HL-60 (cell line): ENCODE data around the gene ZBTB40.

ENCODE experiments used
- DNase-seq, 2 experiments: peaks; one replicate each; pipeline ENCODE4 v3.0.0-alpha.2; 2010 to 2020; ENCODE audit warnings: low read depth in 1 of 2, low spot score in 1 of 2
- H3K27ac ChIP-seq: fragments of 250-450 bp; sonication (Bioruptor Pico); replicated peaks from 2 replicates; pipeline ENCODE4 v1.5.1; 2020; ENCODE audit warnings: mild to moderate bottlenecking, moderate library complexity
- H3K27me3 ChIP-seq: fragments of 250-450 bp; sonication (Bioruptor Pico); 2 replicates; pipeline ENCODE4 v1.5.1; 2021; ENCODE audit warnings: mild to moderate bottlenecking, moderate library complexity; ENCODE audit not compliant: insufficient read depth, poor library complexity, severe bottlenecking
- H3K4me3 ChIP-seq: replicated peaks from 2 replicates; pipeline ENCODE4 v1.5.1; 2011; ENCODE audit warnings: mild to moderate bottlenecking, control low read depth, low read length; ENCODE audit not compliant: insufficient read depth
- CTCF ChIP-seq: IDR thresholded peaks from one replicate; pipeline ENCODE4 v1.5.1; 2011; ENCODE audit warnings: low read length, control low read depth, inconsistent platforms; ENCODE audit not compliant: insufficient read depth
- GABPA ChIP-seq: IDR thresholded peaks from 2 replicates; pipeline ENCODE4 v1.6.1; 2012; ENCODE audit warnings: low read depth
- POLR2AphosphoS5 ChIP-seq: IDR thresholded peaks from 2 replicates; pipeline ENCODE4 v1.6.1; 2012; ENCODE audit warnings: low read depth
- REST ChIP-seq: IDR thresholded peaks from 2 replicates; pipeline ENCODE4 v1.6.1; 2012; ENCODE audit warnings: low read depth; ENCODE audit not compliant: insufficient replicate concordance
- SPI1 ChIP-seq: IDR thresholded peaks from 2 replicates; pipeline ENCODE4 v1.6.1; 2012; ENCODE audit warnings: low read depth, mild to moderate bottlenecking, borderline replicate concordance

The ZBTB40 gene

GRCh38 chr1:22520871-22521270 is 69.2 kb downstream of the ZBTB40 start:
- TF ChIP-seq SPI1 = no peak
- no peak for TF ChIP-seq CTCF
- no peak for TF ChIP-seq REST
- TF ChIP-seq POLR2AphosphoS5 = no peak
- no peak for TF ChIP-seq GABPA
- H3K27ac ChIP-seq = no peak overlapping the region
- H3K4me3 ChIP-seq = no peak overlapping the region
- DNase-seq = no peak
- H3K27me3 ChIP-seq = no peaks in the 10 kb centered on the region

GRCh38 chr1:22521692-22522091 is 70.0 kb downstream of the ZBTB40 start:
- no peak overlapping the region for H3K4me3 ChIP-seq
- TF ChIP-seq GABPA (no peak), POLR2AphosphoS5 (no peak), REST (no peak), CTCF (no peak), SPI1 (no peak)
- no peak for DNase-seq
- no peaks in the 10 kb centered on the region for H3K27me3 ChIP-seq
- H3K27ac ChIP-seq = no peak overlapping the region

GRCh38 chr1:22522221-22522743 is 70.6 kb downstream of the ZBTB40 start:
- Histone ChIP-seq H3K27ac (no peak overlapping the region), H3K4me3 (no peak overlapping the region), H3K27me3 (no peaks in the 10 kb centered on the region)
- no peak for TF ChIP-seq POLR2AphosphoS5
- TF ChIP-seq REST = no peak
- TF ChIP-seq SPI1 = no peak
- no peak for TF ChIP-seq GABPA
- TF ChIP-seq CTCF = no peak
- DNase-seq = no peak
